Vagina (tissue), 2 donors: ENCODE data around the gene SLC5A3.

Source experiments
- CTCF ChIP-seq, 3 experiments: fragments of 450-650 bp in 2 of 3; fragments of 200-600 bp in 1 of 3; sonication (generic) in 1 of 3; IDR thresholded peaks; one replicate each; pipeline ENCODE4 v1.5.1; 2017 to 2019; ENCODE audit warnings: antibody characterized with exemption in 3 of 3, mild to moderate bottlenecking in 2 of 3, moderate library complexity in 2 of 3
- POLR2A ChIP-seq, 2 donors: fragments of 450-650 bp; IDR thresholded peaks; one replicate each; pipeline ENCODE4 v1.6.1; 2017; ENCODE audit warnings: antibody characterized with exemption in 2 of 2, mild to moderate bottlenecking in 2 of 2, moderate library complexity in 2 of 2

- no peak for TF ChIP-seq CTCF (IDR thresholded peaks at IDR 0.05)
- TF ChIP-seq POLR2A (IDR thresholded peaks at IDR 0.05) = no peak
These were observed 3.5 kb downstream of the SLC5A3 start for GRCh38 chr21:34076835-34077234.
